ENCODE results near the gene SCRN2.

GRCh38 chr17:47882247-47882646 is 41.2 kb upstream of the SCRN2 start:
- no peak for TF ChIP-seq TEAD4 (CRISPR knock-in tag; IDR thresholded peaks at IDR 0.05)
- TF ChIP-seq, protein P1, sequence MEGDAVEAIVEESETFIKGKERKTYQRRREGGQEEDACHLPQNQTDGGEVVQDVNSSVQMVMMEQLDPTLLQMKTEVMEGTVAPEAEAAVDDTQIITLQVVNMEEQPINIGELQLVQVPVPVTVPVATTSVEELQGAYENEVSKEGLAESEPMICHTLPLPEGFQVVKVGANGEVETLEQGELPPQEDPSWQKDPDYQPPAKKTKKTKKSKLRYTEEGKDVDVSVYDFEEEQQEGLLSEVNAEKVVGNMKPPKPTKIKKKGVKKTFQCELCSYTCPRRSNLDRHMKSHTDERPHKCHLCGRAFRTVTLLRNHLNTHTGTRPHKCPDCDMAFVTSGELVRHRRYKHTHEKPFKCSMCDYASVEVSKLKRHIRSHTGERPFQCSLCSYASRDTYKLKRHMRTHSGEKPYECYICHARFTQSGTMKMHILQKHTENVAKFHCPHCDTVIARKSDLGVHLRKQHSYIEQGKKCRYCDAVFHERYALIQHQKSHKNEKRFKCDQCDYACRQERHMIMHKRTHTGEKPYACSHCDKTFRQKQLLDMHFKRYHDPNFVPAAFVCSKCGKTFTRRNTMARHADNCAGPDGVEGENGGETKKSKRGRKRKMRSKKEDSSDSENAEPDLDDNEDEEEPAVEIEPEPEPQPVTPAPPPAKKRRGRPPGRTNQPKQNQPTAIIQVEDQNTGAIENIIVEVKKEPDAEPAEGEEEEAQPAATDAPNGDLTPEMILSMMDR (IDR thresholded peaks at IDR 0.05), result no peak
